DMS153 (cell line): Measurements from ENCODE around the gene AHNAK.
"Not testable (repeated sequence)": the region's sequence is repeated elsewhere in the genome, so short reads cannot be mapped to it uniquely, and the experiment has no call there.

Source experiments
- DNase-seq: peaks from one replicate; lab custom pipeline; 2025; lab: John Stamatoyannopoulos, UW

Gene AHNAK, protein sequence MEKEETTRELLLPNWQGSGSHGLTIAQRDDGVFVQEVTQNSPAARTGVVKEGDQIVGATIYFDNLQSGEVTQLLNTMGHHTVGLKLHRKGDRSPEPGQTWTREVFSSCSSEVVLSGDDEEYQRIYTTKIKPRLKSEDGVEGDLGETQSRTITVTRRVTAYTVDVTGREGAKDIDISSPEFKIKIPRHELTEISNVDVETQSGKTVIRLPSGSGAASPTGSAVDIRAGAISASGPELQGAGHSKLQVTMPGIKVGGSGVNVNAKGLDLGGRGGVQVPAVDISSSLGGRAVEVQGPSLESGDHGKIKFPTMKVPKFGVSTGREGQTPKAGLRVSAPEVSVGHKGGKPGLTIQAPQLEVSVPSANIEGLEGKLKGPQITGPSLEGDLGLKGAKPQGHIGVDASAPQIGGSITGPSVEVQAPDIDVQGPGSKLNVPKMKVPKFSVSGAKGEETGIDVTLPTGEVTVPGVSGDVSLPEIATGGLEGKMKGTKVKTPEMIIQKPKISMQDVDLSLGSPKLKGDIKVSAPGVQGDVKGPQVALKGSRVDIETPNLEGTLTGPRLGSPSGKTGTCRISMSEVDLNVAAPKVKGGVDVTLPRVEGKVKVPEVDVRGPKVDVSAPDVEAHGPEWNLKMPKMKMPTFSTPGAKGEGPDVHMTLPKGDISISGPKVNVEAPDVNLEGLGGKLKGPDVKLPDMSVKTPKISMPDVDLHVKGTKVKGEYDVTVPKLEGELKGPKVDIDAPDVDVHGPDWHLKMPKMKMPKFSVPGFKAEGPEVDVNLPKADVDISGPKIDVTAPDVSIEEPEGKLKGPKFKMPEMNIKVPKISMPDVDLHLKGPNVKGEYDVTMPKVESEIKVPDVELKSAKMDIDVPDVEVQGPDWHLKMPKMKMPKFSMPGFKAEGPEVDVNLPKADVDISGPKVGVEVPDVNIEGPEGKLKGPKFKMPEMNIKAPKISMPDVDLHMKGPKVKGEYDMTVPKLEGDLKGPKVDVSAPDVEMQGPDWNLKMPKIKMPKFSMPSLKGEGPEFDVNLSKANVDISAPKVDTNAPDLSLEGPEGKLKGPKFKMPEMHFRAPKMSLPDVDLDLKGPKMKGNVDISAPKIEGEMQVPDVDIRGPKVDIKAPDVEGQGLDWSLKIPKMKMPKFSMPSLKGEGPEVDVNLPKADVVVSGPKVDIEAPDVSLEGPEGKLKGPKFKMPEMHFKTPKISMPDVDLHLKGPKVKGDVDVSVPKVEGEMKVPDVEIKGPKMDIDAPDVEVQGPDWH (N-terminal part only)

DNA sequence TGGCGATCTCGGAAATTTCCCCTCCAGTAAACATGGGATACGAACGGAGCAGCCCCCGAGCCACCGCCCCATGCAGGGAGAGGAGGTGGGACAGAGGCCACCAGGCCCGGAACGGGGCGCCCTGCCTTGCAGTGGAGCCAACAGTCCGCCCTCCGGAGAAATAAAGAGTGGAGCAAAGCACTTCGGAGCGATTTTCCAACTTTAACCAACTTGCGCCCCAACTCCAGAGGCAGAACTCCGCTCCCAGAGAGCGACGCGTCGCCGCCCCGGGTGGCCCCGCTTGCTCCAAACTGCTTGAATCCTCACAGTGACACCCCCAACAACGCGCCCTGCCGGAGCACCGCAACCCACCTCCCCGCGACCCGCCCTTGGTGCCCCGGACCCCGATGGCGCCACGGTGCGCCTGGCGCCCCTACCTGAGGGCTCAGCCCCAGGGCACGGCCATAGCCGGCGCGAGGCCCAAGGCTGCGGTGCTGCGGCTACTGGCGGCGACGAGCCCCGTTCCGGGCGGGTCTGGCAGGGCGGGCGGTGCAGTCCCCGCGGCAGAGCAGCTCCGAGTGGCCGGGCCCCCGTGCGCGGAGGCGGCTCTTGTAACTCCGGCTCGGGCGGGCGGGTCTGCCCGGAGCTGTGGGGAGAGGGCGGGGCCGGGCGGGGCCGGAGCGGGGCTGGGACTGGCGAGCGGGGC, at the start of gene AHNAK:
Gene AHNAK (minus strand): TSS at position 563 of the 685 bp plus-strand sequence. CDS start 10,708 bp downstream, outside the sequence.
- DNase-seq, result no peak

DNA sequence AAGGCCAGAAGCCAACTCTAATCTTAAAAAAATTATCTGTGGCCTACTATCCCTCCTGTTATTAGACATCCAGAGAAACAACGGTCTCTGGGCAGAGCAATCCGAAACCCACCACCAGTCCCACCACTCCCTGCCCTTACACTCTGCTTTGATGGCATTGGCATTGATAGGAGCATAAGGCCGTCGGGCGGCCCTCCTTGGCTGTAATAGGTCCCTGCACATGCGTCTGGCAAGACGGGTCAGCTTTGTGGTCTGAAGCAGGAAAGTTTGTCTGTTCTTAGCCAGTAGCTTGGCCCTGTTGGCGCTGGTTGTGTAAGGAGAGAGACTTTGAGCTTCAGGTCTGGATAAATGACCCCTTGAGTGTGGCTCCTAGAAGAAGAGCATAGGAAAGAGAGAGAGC, 48.5 kb upstream of the AHNAK start:
- no peak for DNase-seq

DNA sequence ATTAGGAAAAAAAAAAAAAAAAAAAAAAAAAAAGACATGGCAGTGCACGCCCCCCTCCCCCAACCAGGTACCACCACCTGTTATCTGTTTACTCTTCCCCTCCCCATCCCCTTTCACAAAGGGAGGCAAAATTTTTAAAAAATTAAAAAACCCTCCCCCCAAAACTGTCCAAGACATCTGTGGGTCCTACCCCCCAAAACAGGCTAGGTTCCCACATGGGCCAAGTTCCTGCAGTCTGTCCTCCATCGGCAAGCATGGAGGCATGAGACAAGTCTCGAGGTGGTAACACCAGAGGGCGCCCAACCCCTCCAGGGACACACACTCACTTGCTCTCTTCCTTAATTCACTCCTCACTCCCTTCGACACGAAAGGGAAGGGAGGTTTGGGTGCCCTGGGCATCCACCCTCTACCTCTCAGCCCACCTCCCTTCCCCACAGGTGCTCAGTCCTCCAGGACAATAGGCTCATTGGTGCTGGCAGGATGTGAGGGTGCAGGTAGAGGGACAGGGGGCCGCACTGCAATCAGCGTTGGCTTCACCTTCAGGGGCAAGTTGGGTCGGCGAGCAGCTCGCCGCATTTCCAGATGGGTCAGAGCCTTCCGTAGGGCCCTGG, 46.9 kb upstream of the AHNAK start:
- peak; percentile 39 for DNase-seq

DNA sequence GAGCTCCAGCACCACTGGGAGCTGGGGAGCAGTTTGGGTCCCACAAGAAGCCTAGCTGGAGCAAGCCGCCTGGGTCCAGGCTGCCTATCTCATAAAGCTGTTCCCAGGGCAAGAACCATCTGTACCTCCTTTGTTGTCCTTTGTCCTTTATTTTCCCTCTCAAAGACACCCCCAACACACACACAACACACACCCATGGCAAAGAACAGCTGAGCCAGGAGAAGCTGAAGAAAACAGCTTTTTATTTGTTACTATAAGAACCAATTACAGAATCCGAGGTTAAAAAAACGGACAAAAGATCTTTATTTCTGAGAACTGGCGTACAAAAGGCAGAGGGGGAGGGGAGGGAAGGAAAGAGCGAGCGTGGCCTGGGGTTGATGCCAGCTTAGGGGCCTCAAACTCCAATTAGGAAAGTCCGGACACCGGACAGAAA, 46.4 kb upstream of the AHNAK start:
- no peak for DNase-seq

- no peak for DNase-seq
Measured at GRCh38 chr11:62592146-62592815, 45.7 kb upstream of the AHNAK start.

DNA sequence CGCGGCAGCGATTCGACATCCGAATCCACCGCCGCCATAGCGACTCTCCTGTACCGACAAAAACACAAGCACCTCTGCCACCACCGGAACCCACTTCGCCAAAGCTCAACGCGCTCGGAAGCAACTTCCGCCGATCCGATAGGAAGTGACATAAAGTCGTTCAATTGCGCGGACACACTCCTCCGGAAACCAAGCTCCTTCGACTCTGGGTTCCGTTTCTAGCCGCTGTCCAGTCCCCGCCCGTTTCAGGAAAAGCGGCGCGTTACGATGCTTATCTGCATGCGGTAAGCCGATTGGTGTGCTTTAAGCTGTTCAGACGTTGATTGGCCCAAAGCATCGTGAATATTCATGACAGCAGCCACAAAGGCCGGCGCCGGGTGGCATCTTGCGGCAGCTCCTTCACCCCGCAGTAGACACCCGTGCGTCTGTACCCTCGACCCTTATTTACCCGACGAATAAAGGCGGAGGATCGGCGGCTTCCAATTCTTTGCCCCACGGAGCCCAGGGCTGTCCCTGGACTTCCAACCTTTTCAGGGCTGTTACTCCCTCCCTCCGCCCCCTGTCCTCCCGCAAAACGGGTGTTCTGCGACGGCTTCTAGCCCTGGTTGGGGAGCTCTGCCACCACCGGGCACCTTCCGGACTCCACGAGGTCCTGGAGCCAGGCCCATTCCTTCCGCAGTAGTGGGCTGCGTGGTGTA, 45.0 kb upstream of the AHNAK start, which contains the start of gene TUT1:
Gene TUT1 (minus strand): TSS at position 76 of the 698 bp plus-strand sequence. CDS start 38 bp downstream, at position 38.
- peak; percentile 99 for DNase-seq

DNA sequence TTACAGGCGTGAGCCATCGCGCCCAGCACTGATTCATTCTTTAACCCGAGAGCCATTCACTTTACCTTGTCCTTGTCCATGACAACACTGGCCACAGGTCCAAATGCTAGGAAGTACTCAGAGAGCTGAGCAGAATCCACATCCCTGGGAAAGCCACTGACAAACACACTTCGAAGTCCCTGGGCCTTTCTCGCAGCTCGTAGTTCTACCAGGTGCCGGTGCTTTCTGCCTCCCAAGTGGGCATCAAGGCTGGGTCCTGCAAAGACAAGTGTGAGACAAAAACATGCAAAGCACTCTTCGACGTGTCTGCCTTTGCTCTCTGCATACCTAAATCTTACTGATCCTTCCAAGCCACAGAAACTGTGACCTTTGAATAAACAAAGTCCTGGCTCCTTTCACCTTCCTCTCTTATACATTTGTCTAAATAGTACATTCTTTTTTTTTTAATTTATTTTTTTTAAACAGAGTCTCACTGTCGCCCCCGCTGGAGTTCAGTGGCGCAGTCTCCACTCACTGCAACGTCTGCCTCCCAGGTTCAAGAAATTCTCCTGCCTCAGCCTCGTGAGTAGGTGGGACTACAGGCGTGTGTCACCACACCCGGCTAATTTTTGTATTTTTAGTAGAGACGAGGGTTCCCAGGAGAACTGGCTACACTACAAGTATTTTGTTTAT, 42.5 kb upstream of the AHNAK start:
- DNase-seq, result no peak

DNA sequence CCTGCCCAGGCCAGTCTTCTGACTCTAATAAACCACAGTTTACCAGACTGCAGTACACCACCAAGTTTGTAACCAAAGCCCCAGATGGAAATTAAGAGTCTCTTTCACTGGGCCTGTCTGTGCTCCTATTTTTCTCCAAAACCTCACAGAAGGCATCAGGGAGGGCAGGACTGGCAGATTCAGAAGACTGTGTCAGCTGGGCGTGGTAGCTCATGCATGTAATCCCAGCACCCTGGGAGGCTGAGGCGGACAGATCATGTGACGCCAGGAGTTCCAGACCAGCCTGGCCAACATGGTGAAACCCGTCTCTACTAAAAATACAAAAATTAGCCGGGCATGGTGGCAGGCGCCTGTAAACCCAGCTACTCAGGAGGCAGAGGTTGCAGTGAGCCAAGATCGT, 38.8 kb upstream of the AHNAK start:
- not testable (repeated sequence) for DNase-seq

DNA sequence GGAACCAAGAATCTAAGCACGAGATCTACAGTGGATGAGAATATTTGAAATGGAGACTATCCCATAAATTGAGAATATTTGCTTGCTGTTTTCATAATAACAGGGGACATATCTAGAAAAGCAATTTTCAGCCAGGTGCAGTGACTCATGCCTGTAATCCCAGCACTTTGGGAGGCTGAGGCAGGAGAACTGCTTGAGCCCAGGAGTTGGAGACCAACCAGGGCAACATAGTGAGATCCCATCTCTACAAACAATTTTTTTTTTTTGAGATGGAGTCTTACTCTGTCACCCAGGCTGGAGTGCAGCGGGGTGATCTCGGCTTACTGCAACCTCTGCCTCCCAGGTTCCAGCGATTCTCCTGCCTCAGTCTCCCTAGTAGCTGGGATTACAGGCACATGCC, 35.1 kb upstream of the AHNAK start:
- not testable (repeated sequence) for DNase-seq

GRCh38 chr11:62580959-62581715, 34.5 kb upstream of the AHNAK start:
- no peak for DNase-seq

DNA sequence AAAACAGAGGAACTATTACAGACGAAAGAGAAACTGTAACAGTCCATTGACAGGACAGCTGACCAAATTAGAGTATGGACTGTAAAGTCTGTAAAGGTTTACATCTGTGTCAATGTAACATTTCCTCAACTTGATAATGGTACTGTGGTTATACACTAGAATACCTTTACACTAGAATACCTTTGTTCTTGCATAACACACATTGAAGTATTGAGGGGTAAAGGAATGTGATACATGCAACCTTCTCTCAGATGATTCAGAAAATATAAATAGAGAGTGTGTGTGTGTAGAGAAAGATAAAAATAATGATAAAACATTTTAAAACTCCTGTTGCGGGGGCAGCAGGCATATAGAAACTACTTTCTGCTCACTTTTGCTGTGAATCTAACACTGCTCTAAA, 32.6 kb upstream of the AHNAK start:
- DNase-seq, result no peak

- DNase-seq, result no peak
Measured at GRCh38 chr11:62578541-62578940, 31.9 kb upstream of the AHNAK start.

DNA sequence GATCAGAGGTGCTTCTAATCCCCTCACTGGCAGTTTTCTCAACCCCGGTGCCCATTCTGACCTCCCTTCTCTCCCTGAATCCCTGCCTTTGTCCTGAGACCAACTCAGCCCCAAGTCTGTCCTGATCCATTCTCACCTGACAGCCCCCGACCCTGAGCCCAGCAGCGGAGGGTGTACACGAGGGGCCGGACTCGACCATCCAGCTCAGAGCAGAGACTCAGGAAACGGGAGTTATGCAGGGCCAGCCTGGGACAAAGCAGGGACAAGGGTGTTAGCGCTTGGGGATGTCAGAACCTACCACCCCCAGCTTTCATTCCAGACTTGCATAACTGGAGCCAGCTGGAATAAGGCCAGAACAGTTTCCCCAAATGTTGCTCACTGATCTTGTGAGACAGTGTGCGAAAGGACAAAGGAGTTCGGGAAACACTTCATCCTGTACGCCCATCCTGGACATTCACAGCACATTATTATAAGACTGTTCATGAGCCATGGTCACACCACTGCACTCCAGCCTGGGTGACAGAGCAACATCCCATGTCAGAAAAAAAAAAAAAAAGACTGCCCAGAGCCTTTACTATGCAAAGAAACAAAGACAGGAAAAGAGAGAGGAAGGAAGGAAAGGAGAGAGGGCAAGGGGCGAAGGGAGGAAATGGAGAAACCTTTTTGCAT, 30.6 kb upstream of the AHNAK start:
- no peak for DNase-seq

DNA sequence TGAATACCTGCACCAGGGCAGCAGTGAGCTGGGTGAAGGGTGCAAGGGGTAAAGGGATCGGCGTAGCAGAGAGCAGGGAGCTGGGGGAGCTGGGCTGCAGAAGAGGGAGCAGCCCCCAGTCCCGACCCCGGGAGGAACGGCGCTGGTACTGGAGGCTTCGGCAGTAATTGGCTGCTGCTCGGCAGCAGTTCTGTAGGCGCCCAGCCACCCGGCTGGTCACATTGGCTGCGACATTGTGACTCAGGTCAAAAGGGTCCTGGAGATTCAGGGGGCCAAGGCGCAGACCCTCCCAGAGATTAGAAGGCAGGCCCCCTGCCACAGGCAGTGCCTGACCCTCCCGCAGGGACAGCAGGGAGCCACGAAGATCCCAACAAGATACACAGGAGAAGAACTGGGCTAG, 29.2 kb upstream of the AHNAK start:
- no peak for DNase-seq

DNA sequence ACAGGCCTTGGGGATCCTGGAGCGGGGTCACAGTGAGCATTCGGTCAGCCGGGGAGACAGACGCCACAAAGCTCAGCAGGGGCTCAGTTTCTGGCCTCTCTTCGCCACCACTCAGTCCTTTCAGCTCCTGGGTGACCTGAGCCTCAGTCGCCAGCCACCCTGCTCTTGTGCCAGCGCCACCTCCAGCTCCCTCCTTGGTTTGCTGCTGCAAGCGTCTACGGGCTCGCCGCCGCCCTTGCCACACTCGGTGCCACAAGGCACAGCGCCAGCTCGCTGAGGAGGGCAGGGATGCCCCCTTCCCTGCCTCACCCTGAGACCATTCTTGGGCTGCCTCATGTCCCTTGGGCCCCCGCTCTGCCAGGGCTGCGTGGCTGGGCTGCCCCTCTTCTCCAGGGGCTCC, 28.6 kb upstream of the AHNAK start:
- no peak for DNase-seq

- DNase-seq, result no peak
Measured at GRCh38 chr11:62574363-62575071, 27.9 kb upstream of the AHNAK start.
